Pericardium fibroblast (primary cell): ENCODE data around the gene SPTA1. TPM values are rescaled to one million over a fixed set of nuclear protein-coding genes. Genes with fewer than 3 reads are reported as not detected.

Experiments used
- total RNA-seq: library from RNA; depleted of rRNA; stranded (reverse); fragments of >200 nt; gene quantifications from 2 replicates; pipeline ENCODE4 v1.2.3, GENCODE V29; 2015

SPTA1 gene
- under 0.01 and 0.09 TPM in 2 replicates for total RNA-seq

DNA sequence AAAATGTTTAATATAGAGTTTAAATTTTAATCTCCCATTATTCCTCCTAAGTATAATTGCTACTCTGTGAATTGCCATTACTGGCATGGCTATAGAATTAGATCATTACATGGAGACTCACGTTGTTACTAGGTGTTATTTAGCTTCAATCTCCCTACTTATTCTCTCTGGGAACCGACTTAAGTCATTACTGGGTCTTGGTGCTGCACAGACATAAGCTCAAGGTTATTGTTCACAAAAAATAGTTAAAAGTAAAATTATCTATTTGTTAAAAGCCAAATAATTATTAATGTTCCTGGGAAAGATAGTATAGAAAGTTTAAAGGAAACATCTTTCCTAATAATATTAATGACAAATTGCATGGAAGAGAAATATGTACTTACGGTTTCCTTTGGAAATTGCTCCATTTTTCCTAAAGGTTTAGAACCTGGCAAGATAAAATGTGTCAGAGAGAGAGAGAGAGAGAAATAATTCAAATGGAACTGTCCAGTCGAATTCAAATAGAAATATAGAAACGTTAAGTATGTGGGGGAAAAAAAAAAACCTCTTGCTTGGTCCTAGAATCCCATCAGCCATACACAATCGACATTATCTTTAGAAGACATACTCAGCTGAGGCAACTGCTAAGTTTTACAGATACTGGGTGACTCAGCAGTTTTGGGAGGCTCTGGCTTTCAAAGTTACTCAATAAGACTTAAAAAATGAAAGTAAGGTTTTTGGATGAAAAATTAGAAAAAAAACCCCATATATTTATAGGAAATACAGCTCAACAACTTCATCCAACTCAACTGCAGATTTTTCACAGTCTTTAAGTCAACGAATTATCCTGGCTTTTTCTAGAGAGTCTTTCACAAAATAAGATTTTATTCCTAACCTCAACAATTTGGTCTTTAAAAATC lies at the start of gene SPTA1:
TSS of gene SPTA1 (minus strand) at position 605 of the 899 bp plus-strand sequence. CDS start at position 407, 198 bp downstream.

DNA sequence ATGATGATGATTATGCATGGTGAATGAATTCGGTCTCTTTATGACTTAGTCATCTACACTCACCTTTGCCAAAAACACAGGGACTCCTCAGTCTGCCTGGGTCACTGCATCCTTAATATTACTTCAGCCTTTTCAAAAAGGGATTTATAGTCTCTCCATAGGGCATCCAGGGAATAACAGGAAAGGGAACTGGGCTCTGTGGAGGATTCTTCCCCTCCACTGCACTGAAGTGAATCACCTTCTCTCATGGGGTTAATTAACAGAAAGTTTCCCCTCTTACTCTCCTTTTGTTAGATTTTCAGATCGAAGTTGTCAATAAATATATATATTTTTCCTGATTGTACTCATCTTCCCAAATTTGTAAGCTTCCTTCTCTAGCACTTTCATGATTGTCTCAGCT lies 34.1 kb upstream of the SPTA1 start, which contains the start of gene OR6K3:
TSS of gene OR6K3 (minus strand) at position 101 of the 400 bp plus-strand sequence. CDS start 2,605 bp downstream, outside the sequence.

DNA sequence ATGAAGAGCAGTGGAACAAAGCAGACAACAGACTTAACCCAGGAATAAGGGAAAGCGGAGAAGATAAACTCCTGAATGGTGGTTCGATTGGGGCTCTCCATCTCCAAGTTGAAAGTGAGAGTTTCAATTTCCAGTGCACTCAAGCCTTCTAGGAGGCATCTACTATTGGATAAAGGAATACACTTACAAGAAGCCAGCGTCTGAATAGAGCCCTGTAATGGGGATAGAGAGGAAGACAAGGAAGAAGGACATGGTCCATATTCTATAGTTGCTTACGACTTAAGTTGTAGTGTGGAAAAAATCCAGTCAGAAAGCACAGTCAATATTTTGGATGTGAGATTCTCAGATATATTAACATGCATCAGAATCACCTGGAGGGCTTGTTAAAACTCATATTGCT lies 14.0 kb upstream of the SPTA1 start, which contains the start of gene OR6K2:
TSS of gene OR6K2 (minus strand) at position 101 of the 400 bp plus-strand sequence. CDS start at position 101, 0 bp downstream.

GRCh38 chr1:158604968-158605367 lies 81.5 kb downstream of the SPTA1 start, which contains the start of gene OR10Z1:
TSS of gene OR10Z1 (plus strand) at chr1:158605268. CDS start at chr1:158606439, 1,171 bp downstream.

DNA sequence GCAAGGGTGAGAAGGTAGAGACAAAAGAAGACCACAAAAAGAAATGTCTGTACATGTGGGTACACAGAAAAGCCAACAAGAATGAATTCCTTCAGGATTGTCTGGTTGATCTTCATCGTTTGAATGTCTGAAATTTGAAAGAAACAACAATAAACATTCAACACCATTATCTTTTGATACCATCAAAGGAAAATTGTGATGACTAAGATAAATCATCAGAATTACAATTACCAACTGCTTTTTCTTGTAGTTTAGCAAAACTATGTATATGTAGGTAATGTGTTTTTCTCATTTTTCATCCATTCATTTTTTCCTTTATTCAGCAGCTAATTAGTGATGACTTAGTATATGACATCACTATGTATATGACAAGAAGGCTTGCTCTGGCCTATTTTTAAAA lies 106.8 kb downstream of the SPTA1 start, which contains the start of gene OR10X1:
TSS of gene OR10X1 (minus strand) at position 167 of the 400 bp plus-strand sequence. CDS start at position 167, 0 bp downstream.

GRCh38 chr1:158570480-158570879 lies 116.0 kb downstream of the SPTA1 start, which contains the start of gene OR6P1:
TSS of gene OR6P1 (minus strand) at chr1:158570580. CDS start at chr1:158563604, 6,976 bp downstream.

Other genes with a start within 250 kb of the SPTA1 start
- not detected in 2 replicates for gene OR10K1, start 224.9 kb downstream of the SPTA1 start, total RNA-seq
- not detected in 2 replicates for gene OR10R2, start 214.5 kb downstream of the SPTA1 start, total RNA-seq
- gene OR6Y1, start 132.3 kb downstream of the SPTA1 start, total RNA-seq = not detected in 2 replicates
- gene OR6P1, start 116.1 kb downstream of the SPTA1 start, total RNA-seq = not detected in 2 replicates
- gene OR10X1, start 106.8 kb downstream of the SPTA1 start, total RNA-seq = not detected in 2 replicates
- not detected in 2 replicates for gene OR10Z1, start 81.4 kb downstream of the SPTA1 start, total RNA-seq
- not detected in 2 replicates for gene OR6K2, start 13.9 kb upstream of the SPTA1 start, total RNA-seq
- gene OR6K3, start 34.0 kb upstream of the SPTA1 start, total RNA-seq = not detected in 2 replicates
- gene OR6K6, start 68.0 kb upstream of the SPTA1 start, total RNA-seq = not detected in 2 replicates
- gene OR6N1, start 85.5 kb upstream of the SPTA1 start, total RNA-seq = not detected in 2 replicates
- gene OR6N2, start 94.5 kb upstream of the SPTA1 start, total RNA-seq = not detected in 2 replicates
- gene MNDA, start 144.6 kb upstream of the SPTA1 start, total RNA-seq = not detected in 2 replicates
- gene PYHIN1, start 244.8 kb upstream of the SPTA1 start, total RNA-seq = not detected in 2 replicates